ENCODE measurements around the gene GMNN.
A peak's percentile ranks its signal among the peaks of the same experiment; 100 is the strongest.

GMNN gene

GRCh38 chr6:24802271-24803059 lies 27.7 kb downstream of the GMNN start:
- no peak for DNase-seq (ENCODE audit: low read depth, low spot score)

- DNase-seq (ENCODE audit: low read depth, low spot score) = no peak
These were observed 32.8 kb downstream of the GMNN start for GRCh38 chr6:24807584-24807983.

GRCh38 chr6:24809728-24810127 lies 35.0 kb downstream of the GMNN start:
- no peak for DNase-seq (ENCODE audit: low read depth, low spot score)

GRCh38 chr6:24818346-24818745 lies 43.6 kb downstream of the GMNN start:
- DNase-seq (ENCODE audit: low read depth, low spot score) = no peak

- DNase-seq (ENCODE audit: low read depth, low spot score) = no peak
These were observed 47.2 kb downstream of the GMNN start for GRCh38 chr6:24821860-24822444.

GRCh38 chr6:24822696-24823095 lies 48.0 kb downstream of the GMNN start:
- DNase-seq (ENCODE audit: low read depth, low spot score) = no peak

- no peak for DNase-seq (ENCODE audit: low read depth, low spot score)
These were observed 48.4 kb downstream of the GMNN start for GRCh38 chr6:24823185-24823584.

- DNase-seq (ENCODE audit: low read depth, low spot score) = no peak
These were observed 49.6 kb downstream of the GMNN start for GRCh38 chr6:24824142-24824938.

- DNase-seq (ENCODE audit: low read depth, low spot score) = no peak
These were observed 50.4 kb downstream of the GMNN start for GRCh38 chr6:24825130-24825630.

GRCh38 chr6:24827162-24827561 lies 52.4 kb downstream of the GMNN start:
- DNase-seq (ENCODE audit: low read depth, low spot score) = no peak

- no peak for DNase-seq (ENCODE audit: low read depth, low spot score)
These were observed 53.2 kb downstream of the GMNN start for GRCh38 chr6:24827970-24828369.

GRCh38 chr6:24829657-24830056 lies 54.9 kb downstream of the GMNN start:
- DNase-seq (ENCODE audit: low read depth, low spot score) = no peak

GRCh38 chr6:24831771-24832716 lies 57.3 kb downstream of the GMNN start:
- DNase-seq (ENCODE audit: low read depth, low spot score) = peak; percentile 94

- no peak for DNase-seq (ENCODE audit: low read depth, low spot score)
These were observed 58.1 kb downstream of the GMNN start for GRCh38 chr6:24832794-24833193.

- DNase-seq (ENCODE audit: low read depth, low spot score) = no peak
These were observed 59.1 kb downstream of the GMNN start for GRCh38 chr6:24833711-24834386.

Measured in brain pericyte (primary cell).